ENCODE results near the gene SUGT1.
"Not testable (repeated sequence)": the region's sequence is repeated elsewhere in the genome, so short reads cannot be mapped to it uniquely, and the experiment has no call there.

SUGT1 gene

DNA sequence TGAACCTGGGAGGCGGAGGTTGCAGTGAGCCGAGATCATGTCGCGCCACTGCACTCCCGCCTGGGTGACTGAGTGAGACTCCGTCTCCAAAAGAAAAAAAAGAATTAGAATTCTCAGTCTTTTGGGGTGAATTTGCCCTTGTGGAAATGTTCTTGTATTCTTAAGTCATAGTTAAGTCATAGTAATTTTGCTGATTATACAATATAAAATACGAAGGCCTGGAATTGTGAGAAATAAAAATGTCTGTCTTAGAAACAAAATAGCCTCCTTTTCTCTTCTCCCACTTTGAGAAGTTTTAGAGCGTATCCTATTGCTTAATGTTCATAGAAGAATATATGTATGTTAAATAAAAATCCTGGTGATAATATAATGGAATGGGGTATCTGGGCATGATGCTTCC is 18.1 kb downstream of the SUGT1 start:
- DNase-seq = no peak

DNA sequence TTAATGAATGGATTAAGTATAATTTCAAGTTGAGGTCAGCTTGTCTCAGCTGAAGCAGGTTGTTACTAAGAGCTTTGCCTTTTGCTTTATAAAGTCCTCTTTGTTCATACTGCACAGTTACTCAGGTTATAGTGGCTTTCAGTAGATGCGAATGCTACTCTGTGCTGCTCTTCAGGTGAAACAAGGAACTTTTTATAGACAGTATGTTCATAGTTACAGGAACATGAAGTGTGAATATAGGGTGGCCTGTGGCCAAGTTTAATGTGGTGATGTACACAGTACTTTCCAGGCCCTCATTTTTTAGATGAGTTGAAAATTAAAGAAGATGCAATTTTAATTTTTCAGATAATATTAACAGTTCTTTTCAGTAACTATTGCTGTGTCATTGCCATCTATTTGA is 20.8 kb downstream of the SUGT1 start:
- DNase-seq = no peak

DNA sequence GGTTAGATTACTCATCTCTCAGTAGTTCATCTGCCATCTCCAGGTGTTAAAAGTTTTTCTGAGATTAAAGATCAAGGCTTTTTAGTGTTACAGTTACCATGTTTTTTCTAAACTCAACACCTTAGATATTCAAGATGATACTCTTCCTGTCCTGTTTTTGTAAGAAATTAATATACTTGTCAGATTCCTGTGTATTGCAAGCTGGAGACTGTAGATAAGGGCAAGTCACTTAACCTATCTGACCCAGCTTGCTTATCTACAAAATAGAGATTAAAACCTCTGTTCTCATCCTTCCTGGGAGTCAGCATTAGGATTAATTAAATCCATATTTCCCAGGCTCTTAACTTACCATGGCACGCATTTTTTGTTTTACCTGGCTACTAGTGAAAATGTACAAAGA is 25.2 kb downstream of the SUGT1 start:
- no peak for DNase-seq

DNA sequence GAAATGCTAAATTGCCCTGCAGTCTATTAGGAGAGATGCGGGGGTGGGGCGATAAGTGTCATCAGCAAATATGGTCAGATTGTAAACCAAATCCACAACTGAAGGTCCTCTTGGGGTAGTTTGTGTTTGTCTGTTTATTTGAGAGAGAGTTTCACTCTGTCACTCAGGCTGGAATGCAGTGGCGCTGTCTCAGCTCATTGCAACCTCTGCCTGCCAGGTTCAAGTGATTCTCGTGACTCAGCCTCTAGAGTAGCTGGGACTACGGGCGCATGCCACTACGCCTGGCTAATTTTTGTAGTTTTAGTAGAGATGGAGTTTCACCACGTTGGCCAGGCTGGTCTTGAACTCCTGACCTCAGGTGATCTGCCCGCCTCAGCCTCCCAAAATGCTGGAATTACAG is 33.2 kb downstream of the SUGT1 start:
- not testable (repeated sequence) for DNase-seq

GRCh38 chr13:52686376-52686775 is 33.7 kb downstream of the SUGT1 start:
- no peak for DNase-seq

DNA sequence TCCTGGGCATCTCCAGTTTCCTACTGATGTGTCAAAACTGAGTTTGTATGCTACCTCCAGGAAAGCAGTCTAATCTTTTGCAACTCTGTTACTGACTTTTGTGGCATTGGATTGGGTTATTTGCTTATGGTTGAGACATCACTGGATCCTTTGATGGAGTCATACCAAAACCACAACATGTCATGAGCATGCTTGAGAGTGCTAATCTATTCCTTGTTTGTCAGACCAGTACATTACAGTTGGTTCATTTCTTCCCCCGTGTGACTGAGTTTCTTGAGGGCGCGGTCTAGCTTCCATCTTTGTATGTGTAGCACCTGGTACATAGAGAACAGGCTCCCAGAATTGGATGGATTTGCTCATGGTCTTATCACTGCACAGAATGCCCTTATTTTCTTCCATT is 43.2 kb downstream of the SUGT1 start:
- DNase-seq = no peak

- DNase-seq = no peak
These were observed 43.9 kb downstream of the SUGT1 start for GRCh38 chr13:52696566-52696965.

GRCh38 chr13:52701728-52702465 is 49.3 kb downstream of the SUGT1 start:
- DNase-seq = no peak

- DNase-seq = no peak
These were observed 50.8 kb downstream of the SUGT1 start for GRCh38 chr13:52703482-52703881.

DNA sequence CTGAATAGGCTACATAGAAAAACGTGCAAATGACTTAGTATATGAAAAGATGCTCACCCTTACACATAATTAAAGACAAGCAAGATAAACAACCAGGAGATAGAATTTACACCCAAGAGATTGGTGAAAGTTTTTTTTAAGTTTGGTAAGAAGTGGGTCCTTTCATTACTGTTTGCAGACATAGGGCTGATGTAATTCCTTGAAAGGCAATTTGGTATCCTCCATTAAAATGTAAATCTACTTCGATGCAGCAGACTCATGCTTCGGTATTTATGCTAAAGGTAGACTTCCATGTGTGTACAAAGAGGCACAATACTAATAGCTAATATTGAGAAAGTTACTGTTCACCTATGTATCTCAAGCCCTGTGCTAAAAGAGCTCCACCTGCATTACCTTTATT is 53.4 kb downstream of the SUGT1 start:
- no peak for DNase-seq

- DNase-seq = no peak
These were observed 54.7 kb downstream of the SUGT1 start for GRCh38 chr13:52707375-52707774.

DNA sequence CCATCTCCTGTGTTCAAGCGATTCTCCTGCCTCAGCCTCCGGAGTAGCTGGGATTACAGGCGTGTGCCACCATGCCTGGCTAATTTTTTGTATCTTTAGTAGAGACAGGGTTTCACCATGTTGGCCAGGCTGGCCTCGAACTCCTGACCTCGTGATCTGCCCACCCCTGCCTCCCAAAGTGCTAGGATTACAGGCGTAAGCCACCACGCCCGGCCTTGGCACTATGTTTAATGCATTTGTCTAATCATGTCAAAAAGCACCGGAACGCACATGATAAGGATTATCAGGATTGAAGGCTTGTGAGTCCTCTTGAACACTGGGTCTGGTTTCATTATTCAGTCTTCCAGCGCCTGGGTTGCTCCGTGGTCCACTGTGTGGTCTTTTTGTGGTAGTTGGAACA is 55.6 kb downstream of the SUGT1 start:
- not testable (repeated sequence) for DNase-seq

DNA sequence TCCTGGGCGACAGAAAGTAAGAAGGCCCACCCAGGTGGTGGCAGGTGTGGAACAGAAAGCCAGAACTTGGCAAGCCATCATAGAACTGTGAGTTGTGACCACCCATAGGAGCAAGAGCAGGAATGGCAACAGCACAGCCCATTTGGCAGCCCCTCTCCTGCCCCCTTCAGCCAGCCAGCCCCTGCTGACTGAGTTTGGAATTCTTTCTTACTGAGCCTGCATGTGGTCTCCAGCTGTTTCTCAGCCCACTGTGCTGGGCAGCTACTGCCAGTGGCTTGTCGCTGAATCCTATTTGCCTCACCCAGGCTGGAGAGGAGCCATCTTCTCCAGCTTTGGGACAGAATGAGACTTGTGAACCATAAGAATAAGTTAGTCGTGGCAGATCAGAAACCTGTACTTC is 58.6 kb downstream of the SUGT1 start:
- DNase-seq = no peak

GRCh38 chr13:52712385-52712784 is 59.7 kb downstream of the SUGT1 start:
- no peak for DNase-seq

DNA sequence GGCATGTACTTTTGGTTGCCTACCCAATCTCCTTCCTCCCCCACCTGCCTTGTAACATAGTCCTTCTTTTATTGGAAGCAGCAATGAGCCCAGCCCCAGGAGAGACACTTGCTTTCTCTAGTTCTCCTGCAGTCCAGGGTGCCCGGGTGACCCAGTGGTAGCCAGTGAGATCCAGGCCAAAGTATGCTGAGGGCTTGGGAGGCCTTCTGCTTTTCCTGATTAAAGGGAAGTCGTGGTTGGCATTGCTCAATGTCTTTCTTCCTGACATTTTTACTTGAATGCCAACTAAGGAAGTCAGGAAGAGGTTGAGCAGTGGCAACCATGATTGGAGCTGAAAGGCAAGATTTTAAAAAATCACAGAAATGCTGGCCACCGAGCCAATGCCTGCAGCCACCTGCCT is 61.3 kb downstream of the SUGT1 start:
- no peak for DNase-seq

DNA sequence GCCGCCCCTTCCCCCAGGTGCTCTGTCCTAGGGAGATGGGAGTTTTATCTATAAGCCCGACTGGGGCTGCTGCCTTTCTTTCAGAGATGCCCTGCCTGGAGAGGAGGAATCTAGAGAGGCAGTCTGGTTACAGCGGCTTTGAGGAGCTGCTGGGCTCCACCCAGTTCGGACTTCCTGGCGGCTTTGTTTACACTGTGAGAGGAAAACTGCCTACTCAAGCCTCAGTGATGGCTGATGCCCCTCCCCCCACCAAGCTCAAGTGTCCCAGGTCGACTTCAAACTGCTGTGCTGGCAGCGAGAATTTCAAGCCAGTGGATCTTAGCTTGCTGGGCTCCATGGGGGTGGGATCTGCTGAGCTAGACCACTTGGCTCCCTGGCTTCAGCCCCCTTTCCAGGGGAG is 68.3 kb downstream of the SUGT1 start:
- not testable (repeated sequence) for DNase-seq

GRCh38 chr13:52721356-52721755 is 68.7 kb downstream of the SUGT1 start:
- not testable (repeated sequence) for DNase-seq

DNA sequence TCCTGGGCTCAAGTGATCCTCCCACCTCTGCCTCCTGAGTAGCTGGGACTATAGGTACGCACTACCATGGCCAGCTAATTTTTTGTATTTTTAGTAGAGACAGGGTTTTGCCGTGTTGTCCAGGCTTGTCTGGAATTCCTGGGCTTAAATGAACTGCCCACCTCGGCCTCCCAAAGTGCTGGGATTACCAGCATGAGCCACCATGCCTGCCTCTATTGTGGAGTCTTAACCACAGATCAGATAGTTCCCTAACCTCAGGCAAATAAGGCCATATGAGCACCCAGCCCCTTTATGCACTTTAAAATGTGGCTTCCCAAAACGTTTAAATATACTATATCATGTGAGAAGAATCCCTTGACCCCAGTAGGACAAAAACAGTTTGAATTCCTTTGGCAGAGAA is 70.5 kb downstream of the SUGT1 start:
- no peak for DNase-seq

DNA sequence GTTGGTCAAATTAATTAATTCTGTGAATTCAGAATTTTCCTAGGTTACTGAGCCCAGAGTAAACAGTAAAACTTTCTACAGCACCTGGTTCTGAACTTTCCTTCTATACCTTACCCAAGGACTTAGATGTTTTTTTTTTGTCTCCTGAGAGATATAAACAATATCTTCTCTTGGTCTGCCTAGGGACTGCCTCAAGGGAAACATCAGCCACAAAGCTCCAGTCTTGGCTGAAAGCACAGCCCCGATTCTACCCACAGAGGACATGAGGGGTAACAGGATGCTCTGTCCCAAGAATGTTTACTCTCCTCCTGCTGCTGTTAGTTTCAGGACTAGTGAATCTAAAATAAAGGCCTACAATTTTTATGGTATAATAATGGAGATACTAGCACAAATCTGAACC is 72.7 kb downstream of the SUGT1 start:
- no peak for DNase-seq

- DNase-seq = no peak
These were observed 73.6 kb downstream of the SUGT1 start for GRCh38 chr13:52726258-52726657.

GRCh38 chr13:52734075-52734623 is 81.5 kb downstream of the SUGT1 start:
- DNase-seq = no peak

DNA sequence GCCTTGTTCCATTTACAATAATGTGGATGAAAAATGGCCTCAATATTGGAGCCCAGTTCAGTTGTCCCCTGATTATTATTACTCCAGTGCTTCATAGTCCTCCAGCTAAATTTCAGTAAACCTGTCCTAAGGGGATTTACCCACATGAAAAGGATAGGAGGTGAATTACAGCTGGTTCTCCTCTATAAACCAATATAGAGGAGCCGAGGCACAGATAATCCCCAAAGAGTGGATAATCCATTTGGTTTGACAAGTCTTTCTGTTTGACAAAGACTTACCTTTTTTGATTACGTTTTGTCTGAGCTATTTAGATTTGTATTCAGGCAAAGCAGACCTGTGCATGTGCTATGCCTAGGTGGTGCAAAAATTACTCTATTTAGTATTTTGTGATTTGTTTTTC is 84.3 kb downstream of the SUGT1 start:
- DNase-seq = no peak

GRCh38 chr13:52737451-52737850 is 84.8 kb downstream of the SUGT1 start:
- DNase-seq = no peak

- no peak for DNase-seq
These were observed 85.3 kb downstream of the SUGT1 start for GRCh38 chr13:52737965-52738364.
